GM18505 (cell line): ENCODE results near the gene DENND4C.

Experiments used
- ATAC-seq: cut with Tn5 transposase; IDR thresholded peaks from one replicate; pipeline ENCODE4 v1.9.1; 2021; ENCODE audit not compliant: unreplicated experiment
- POLR2A ChIP-seq: IDR thresholded peaks from 4 replicates; pipeline ENCODE4 v1.6.1; 2011; ENCODE audit warnings: borderline replicate concordance; ENCODE audit not compliant: insufficient read depth, insufficient read length; ENCODE audit errors: extremely low read depth

The DENND4C gene

GRCh38 chr9:19201899-19202891 lies 28.3 kb upstream of the DENND4C start:
- TF ChIP-seq POLR2A = no peak
- no peak for ATAC-seq

GRCh38 chr9:19203058-19203457 lies 27.4 kb upstream of the DENND4C start:
- ATAC-seq = no peak

DNA sequence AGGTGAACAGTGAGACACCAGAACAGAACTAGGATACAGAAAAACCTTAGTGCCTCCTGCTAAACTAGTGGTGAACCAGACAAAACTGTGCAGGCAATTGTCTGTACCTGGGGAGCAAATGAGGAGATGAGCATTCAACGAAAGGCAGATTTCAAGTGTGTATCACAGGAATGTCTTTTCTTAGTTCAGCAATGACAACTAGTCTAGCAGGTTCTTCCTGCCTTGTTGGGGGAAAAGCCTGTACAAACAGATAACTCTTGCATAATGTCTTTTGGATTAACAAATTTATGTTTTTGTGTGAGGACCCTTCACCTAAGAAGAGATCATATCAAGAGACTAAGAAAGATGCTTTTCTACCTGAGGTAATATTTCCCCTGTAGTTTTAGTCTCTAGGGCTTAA lies 21.8 kb upstream of the DENND4C start:
- no peak for TF ChIP-seq POLR2A
- no peak for ATAC-seq

More at GRCh38 chr9:19203058-19203457, 27.4 kb upstream of the DENND4C start:
- no peak for TF ChIP-seq POLR2A

- no peak for TF ChIP-seq POLR2A
- no peak for ATAC-seq
These were observed 21.3 kb upstream of the DENND4C start for GRCh38 chr9:19209188-19209587.

DNA sequence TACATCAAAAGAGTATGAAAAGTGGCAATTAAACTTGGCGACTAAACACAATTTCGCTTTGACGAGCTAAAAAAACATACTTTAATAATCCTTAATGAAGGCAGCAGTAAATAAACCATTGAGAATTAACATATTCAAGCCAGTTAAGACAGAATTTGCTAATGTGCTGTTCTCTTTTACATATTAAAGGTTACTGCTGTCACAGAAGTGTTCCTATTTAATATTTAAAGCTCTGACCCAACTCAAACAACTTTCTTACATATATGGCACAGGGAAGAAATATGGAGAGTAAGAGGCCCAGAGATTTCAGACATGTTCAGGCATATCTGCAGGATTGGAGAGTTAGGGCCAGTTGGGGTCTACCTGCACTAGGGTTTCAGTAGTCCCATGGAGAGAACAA lies 16.7 kb upstream of the DENND4C start:
- no peak for ATAC-seq
- TF ChIP-seq POLR2A = no peak

- no peak for ATAC-seq
- no peak for TF ChIP-seq POLR2A
These were observed 14.0 kb upstream of the DENND4C start for GRCh38 chr9:19216466-19216865.

DNA sequence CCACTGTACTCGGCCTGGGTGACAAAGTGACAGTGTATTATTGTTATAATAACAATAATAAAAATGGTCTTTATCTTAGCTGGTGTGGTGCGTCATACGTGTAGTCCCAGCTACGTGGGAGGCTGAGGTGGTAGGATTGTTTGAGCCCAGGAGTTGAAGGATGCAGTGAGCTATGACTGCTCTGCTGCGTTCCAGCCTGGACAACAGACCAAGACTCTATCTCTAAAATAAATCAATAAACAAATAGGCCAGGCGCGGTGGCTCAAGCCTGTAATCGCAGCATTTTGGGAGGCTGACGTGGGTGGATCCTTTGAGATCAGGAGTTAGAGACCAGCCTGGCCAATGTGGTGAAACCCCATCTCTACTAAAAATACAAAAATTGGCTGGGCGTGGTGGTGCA lies 9.2 kb upstream of the DENND4C start:
- ATAC-seq = no peak
- no peak for TF ChIP-seq POLR2A

- no peak for ATAC-seq
- TF ChIP-seq POLR2A = no peak
These were observed 6.8 kb upstream of the DENND4C start for GRCh38 chr9:19223724-19224123.

GRCh38 chr9:19224563-19224962 lies 5.9 kb upstream of the DENND4C start:
- no peak for TF ChIP-seq POLR2A
- ATAC-seq = no peak

GRCh38 chr9:19229595-19230354 lies 718 bp upstream of the DENND4C start:
- TF ChIP-seq POLR2A = no peak
- ATAC-seq = peak; percentile 59

DNA sequence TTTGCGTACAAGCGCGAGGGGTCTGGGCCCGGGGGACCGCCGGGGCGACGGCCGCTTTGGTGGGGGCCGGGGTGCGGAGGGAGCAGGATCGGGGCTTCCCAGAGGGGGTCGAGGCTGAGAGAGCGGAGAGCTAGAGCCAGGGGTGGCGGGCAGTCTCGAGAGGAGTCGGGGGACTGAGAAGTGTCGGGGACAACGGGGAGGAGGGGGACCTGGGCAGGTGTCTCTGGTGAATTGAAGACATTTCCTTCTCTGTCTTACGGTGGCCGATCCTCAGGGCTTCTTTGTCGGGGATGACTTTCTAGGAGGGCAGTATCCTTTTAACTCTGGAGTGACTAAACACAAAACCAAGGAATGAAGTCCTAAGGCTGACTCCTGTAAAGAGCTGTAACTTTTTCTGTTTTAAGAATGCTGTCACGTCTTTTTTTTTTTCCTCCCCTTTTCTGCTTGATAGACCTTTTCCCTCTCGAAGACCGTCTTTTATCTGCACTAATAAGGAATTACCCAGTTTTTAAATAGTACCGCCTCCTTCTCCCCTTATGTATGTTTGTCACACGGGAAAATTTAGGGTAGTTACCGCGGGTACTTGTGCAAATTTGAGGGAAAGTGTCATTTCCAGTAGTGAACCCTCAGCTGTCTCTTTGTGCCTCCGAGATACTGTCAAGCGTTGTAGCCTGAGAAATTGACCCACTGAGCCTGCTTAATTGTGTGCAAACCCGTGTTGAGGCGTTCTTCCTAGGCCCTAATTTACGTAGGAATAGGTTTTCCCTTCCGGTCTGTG lies 822 bp downstream of the DENND4C start:
- no peak for TF ChIP-seq POLR2A
- ATAC-seq = peak; percentile 17

- TF ChIP-seq POLR2A = no peak
- no peak for ATAC-seq
These were observed 1.7 kb downstream of the DENND4C start for GRCh38 chr9:19231904-19232822.

DNA sequence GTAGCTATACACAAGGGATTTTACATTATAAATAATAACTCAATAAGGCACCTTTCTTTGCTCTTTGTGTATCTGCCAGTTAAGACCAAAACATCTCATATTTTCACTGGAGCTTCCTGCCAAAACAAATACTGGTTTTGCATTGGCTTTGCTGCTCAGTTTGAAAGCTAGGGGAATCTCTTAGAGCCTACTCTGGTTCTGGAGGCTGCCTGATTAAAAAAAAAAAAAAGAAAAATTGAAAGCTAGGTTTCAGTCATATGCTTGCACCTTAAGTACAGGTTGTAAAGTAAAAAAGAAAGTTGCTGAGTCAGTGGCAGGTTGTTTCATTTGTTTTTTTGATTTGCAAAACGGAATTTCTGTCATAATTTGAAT lies 2.3 kb downstream of the DENND4C start:
- no peak for TF ChIP-seq POLR2A
- no peak for ATAC-seq

GRCh38 chr9:19233344-19233743 lies 2.9 kb downstream of the DENND4C start:
- ATAC-seq = no peak

More at GRCh38 chr9:19233344-19233743, 2.9 kb downstream of the DENND4C start:
- TF ChIP-seq POLR2A = no peak
